Measurements from ENCODE around the gene VAT1.
A peak's percentile ranks its signal among the peaks of the same experiment; 100 is the strongest.

VAT1 gene

GRCh38 chr17:42975265-42975664 lies 46.9 kb downstream of the VAT1 start:
- TF ChIP-seq NFIC (IDR thresholded peaks at IDR 0.05), result no peak
- TF ChIP-seq TCF12 (IDR thresholded peaks at IDR 0.05; ENCODE audit: low read depth), result no peak
- TF ChIP-seq CREB1 (IDR thresholded peaks at IDR 0.05; ENCODE audit: low read depth), result no peak
- TF ChIP-seq ZBTB7A (IDR thresholded peaks at IDR 0.05; ENCODE audit: low read depth), result no peak
- no peak for TF ChIP-seq TEAD4 (IDR thresholded peaks at IDR 0.05)
- TF ChIP-seq USF1 (IDR thresholded peaks at IDR 0.05), result no peak
- no peak for TF ChIP-seq TAF1 (IDR thresholded peaks at IDR 0.05; ENCODE audit: low read depth)
- TF ChIP-seq MAX (IDR thresholded peaks at IDR 0.05), result no peak
- no peak for TF ChIP-seq CEBPB (IDR thresholded peaks at IDR 0.05)

- TF ChIP-seq CREB1 (IDR thresholded peaks at IDR 0.05; ENCODE audit: low read depth) (no peak), EGR1 (IDR thresholded peaks at IDR 0.05) (no peak), ZBTB7A (IDR thresholded peaks at IDR 0.05; ENCODE audit: low read depth) (no peak), TAF1 (IDR thresholded peaks at IDR 0.05; ENCODE audit: low read depth) (no peak), MAX (IDR thresholded peaks at IDR 0.05) (no peak), TEAD4 (IDR thresholded peaks at IDR 0.05) (no peak), FOXM1 (IDR thresholded peaks at IDR 0.05; ENCODE audit: borderline replicate concordance, low read depth) (no peak)
These were observed 50.6 kb downstream of the VAT1 start for GRCh38 chr17:42971589-42971988.

- TF ChIP-seq NFIC (IDR thresholded peaks at IDR 0.05), result no peak
- peak; percentile 51 for TF ChIP-seq CEBPB (IDR thresholded peaks at IDR 0.05)
These were observed 53.1 kb downstream of the VAT1 start for GRCh38 chr17:42969001-42969581.

GRCh38 chr17:42967925-42968324 lies 54.3 kb downstream of the VAT1 start:
- no peak for TF ChIP-seq RAD21 (IDR thresholded peaks at IDR 0.05; ENCODE audit: low read depth)
- no peak for TF ChIP-seq YY1 (IDR thresholded peaks at IDR 0.05; ENCODE audit: low read depth)
- TF ChIP-seq TEAD4 (IDR thresholded peaks at IDR 0.05), result no peak
- no peak for TF ChIP-seq EGR1 (IDR thresholded peaks at IDR 0.05)
- no peak for TF ChIP-seq CREB1 (IDR thresholded peaks at IDR 0.05; ENCODE audit: low read depth)
- TF ChIP-seq NFIC (IDR thresholded peaks at IDR 0.05), result no peak
- no peak for TF ChIP-seq REST (IDR thresholded peaks at IDR 0.05; ENCODE audit: low read depth)
- no peak for TF ChIP-seq TCF12 (IDR thresholded peaks at IDR 0.05; ENCODE audit: low read depth)
- TF ChIP-seq EP300 (IDR thresholded peaks at IDR 0.05; ENCODE audit: borderline replicate concordance), result no peak
- TF ChIP-seq USF1 (IDR thresholded peaks at IDR 0.05), result no peak
- TF ChIP-seq TAF1 (IDR thresholded peaks at IDR 0.05; ENCODE audit: low read depth), result no peak
- TF ChIP-seq ZBTB7A (IDR thresholded peaks at IDR 0.05; ENCODE audit: low read depth), result no peak
- TF ChIP-seq CEBPB (IDR thresholded peaks at IDR 0.05), result no peak
- no peak for TF ChIP-seq FOXM1 (IDR thresholded peaks at IDR 0.05; ENCODE audit: borderline replicate concordance, low read depth)
- no peak for TF ChIP-seq MAX (IDR thresholded peaks at IDR 0.05)
